GM18517 (cell line): ENCODE measurements around the gene MORN3.
"Not testable (repeated sequence)": the region's sequence is repeated elsewhere in the genome, so short reads cannot be mapped to it uniquely, and the experiment has no call there.

Experiments used
- ATAC-seq: cut with Tn5 transposase; IDR thresholded peaks from one replicate; pipeline ENCODE4 v1.9.1; 2021; ENCODE audit warnings: mild to moderate bottlenecking, moderate library complexity; ENCODE audit not compliant: unreplicated experiment

The MORN3 gene

GRCh38 chr12:121693155-121693687 is 23.8 kb upstream of the MORN3 start:
- no peak for ATAC-seq

DNA sequence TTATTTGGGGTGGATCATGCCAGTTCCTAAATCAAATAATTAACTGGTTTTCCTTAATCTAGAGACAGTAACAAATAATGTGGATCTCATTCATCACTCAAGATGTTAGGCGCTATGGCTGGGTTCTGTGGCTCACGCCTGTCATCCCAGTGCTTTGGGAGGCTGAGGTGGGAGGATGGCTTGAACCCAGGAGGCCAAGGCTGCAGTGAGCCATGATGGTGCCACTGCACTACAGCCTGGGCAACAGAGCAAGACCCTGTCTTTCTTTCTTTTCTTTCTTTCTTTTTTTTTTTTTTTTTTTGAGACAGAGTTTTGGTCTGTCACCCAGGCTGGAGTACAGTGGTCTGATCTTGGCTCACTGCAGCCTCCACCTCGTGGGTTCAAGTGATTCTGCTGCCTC is 23.3 kb upstream of the MORN3 start:
- ATAC-seq = not testable (repeated sequence)

DNA sequence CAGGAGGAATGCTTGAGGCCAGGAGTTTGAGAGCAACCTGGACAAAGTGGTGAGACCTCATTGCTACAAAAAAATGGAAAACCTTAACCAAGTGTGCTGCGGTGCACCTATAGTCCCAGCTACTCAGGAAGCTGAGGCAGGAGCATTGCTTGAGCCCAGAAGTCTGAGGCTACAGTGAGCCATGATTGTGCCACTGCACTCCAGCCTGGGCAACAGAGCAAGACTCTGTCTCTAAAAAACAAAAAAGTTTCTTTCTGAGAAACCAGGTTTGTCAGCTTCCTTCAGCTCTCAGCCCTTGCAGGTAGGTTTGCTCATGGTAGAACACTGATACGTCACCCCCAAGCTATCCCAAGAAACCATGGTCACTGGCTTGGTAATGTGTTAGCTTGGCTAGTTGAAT is 20.0 kb upstream of the MORN3 start:
- ATAC-seq = no peak

DNA sequence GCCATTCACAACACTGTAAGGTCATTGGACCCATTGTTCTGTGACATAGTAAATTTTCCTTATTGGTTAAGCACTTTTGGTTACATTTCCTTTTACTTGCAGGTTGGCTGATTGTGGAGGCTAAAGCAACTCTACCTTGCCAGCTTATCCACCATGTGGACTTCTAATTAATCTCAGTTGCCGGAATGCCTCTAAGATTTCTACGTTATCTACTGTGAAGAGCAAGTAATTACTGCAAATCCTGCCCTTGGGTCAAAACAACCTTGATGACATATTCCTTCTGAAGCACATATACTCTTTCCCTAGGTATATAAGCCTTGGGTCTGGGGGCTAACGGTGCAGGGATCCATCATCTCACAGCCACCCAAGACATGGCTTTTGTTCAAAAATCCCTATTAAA is 19.5 kb upstream of the MORN3 start:
- ATAC-seq = no peak

DNA sequence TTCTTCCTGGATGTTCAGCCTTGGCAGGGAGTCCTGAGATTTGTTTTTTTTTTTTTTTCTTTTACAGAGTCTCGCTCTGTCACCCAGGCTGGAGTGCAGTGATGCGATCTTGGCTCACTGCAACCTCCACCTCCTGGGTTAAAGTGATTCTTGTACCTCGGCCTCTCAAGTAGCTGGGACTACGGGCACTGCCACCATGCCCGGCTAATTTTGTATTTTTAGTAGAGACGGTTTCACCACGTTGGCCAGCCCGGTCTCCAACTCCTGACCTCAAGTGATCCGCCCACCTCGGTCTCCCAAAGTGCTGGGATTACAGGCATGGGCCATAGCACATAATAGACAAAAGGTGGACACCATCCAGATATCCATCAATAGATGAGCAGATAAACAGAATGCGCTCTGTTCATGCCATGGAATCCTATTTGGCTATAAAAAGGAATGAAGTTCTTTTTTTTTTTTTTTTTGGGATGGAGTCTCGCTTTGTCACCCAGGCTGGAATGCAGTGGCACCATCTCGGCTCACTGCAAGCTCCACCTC is 10.3 kb upstream of the MORN3 start:
- ATAC-seq = not testable (repeated sequence)

GRCh38 chr12:121678716-121679300 is 9.4 kb upstream of the MORN3 start:
- ATAC-seq = no peak

DNA sequence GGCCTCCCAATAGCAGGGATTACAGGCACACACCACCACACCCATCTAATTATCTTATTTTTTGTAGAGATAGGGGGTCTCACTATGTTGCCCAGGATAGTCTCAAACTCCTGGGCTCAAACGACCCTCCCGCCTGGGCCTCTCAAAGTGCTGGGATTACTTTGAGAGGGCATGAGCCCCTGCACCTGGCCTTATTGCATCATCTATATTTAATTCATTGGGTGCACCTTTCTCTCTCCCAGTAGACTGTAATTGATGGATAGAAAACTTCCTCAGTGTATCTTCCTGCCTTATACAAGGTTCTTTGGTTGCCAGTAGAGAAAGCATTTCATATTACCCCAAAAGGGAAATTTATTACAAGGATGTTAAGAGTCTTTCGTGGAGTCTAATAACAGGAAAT is 8.9 kb upstream of the MORN3 start:
- no peak for ATAC-seq

GRCh38 chr12:121676190-121676589 is 6.7 kb upstream of the MORN3 start:
- ATAC-seq = no peak

GRCh38 chr12:121673013-121673511 is 3.6 kb upstream of the MORN3 start:
- ATAC-seq = no peak

DNA sequence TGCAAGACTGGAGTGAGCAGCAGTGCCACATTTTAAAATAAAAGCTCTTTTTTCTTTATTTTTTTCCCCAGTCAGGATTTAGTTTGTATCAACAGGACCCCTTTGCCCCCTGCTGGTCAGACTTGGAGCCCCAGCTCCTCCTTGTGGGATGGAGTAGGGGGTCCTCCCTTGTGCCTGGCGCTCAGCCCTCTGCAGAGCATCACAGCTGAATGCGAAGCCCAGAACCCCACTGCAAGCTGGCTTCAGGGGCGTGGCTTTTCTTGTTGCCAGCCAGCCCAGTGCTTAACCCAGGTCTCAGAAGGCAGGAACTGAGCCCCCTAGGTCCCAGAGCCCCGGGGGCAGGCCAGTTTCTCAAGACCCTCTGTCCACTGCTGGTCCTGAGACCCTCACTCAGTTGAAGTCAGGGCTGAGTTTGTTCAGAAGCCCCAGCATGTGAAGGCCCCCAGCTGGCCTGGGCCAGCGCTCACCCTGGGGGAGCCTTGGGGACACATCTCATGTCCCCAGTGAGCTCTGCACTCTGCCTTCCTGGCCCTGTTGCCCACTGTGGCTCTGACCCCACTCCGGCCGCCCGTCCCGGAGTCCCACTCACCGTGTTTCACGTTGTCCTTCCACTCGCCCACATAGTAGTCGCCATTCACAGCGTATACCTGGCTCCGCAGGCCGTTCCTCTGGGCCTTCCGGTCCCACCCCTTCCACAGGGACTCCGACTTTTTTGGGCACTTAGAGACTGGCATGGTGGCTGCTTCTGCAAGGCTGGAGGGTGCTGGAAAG is 519 bp downstream of the MORN3 start:
- no peak for ATAC-seq

GRCh38 chr12:121666829-121667228 is 2.6 kb downstream of the MORN3 start:
- not testable (repeated sequence) for ATAC-seq

GRCh38 chr12:121663610-121663929 is 5.9 kb downstream of the MORN3 start:
- ATAC-seq = no peak

- not testable (repeated sequence) for ATAC-seq
These were observed 7.9 kb downstream of the MORN3 start for GRCh38 chr12:121661353-121662105.

DNA sequence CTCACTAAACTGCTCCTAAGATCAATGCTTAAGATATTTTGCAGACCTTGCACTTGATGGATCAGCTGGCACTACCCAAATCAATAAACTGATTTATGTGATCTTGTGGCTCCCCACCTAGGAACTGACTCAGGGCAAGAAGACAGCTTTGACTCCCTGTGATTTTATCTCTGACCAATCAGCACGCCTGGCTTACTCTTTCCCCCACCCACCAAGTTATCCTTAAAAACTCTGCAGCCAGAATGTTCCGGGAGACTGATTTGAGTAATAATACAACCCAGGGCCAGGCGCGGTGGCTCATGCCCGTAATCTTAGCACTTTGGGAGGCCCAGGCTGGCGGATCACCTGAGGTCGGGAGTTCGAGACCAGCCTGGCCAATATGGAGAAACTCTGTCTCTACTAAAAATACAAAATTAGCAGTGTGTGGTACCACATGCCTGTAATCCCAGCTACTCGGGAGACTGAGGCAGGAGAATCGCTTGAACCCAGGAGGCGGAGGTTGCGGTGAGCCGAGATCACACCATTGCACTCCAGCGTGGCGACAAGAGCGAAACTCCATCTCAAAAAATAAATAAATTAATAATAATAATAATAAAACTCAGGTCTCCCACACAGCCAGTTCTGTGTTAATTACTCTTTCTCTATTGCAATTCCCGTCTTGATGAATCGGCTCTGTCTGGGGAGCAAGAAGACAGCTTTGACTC is 12.0 kb downstream of the MORN3 start:
- no peak for ATAC-seq

- ATAC-seq = no peak
These were observed 13.3 kb downstream of the MORN3 start for GRCh38 chr12:121656122-121656521.

DNA sequence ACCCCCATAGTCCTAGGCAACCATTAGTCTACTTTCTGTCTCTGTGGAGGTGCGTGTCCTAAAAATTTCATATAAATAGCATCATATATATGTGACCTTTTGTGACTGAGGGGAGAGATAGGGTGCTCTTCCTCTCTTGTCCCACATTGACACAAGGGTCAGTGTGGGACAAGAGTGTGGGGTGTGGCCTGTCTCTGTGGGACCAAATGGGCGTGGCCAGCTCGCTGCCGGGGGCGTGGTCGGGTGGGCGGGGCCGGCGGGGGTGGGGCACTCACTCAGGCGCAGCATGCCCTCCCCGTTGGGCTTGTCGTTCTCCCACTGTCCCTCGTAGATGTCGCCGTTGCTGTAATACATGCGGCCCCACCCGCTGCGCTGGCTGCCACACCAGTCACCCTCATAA is 15.5 kb downstream of the MORN3 start:
- no peak for ATAC-seq

- no peak for ATAC-seq
These were observed 16.5 kb downstream of the MORN3 start for GRCh38 chr12:121652767-121653497.

- ATAC-seq = no peak
These were observed 18.1 kb downstream of the MORN3 start for GRCh38 chr12:121651320-121651719.

- no peak for ATAC-seq
These were observed 19.6 kb downstream of the MORN3 start for GRCh38 chr12:121649819-121650353.

- no peak for ATAC-seq
These were observed 20.1 kb downstream of the MORN3 start for GRCh38 chr12:121649322-121649721.
